Mesenchymal stem cell (in vitro differentiated cells and primary cell): ENCODE measurements around the gene KIF1A.
"Not testable (repeated sequence)": the region's sequence is repeated elsewhere in the genome, so short reads cannot be mapped to it uniquely, and the experiment has no call there.

Experiments
- DNase-seq: peaks from one replicate; pipeline ENCODE4 v3.0.0-alpha.2; 2013
- H2AFZ ChIP-seq: one replicate; pipeline ENCODE4 v1.6.1; 2013; ENCODE audit warnings: low read depth, mild to moderate bottlenecking, control low read depth, inconsistent platforms, low read length, moderate library complexity
- H2AK5ac ChIP-seq: 2 replicates; pipeline ENCODE4 v1.6.1; 2013; ENCODE audit warnings: low read length, moderate library complexity, mild to moderate bottlenecking, inconsistent platforms; ENCODE audit not compliant: severe bottlenecking
- H2BK120ac ChIP-seq: one replicate; pipeline ENCODE4 v1.6.1; 2013; ENCODE audit warnings: low read depth, mild to moderate bottlenecking, inconsistent platforms, low read length, moderate library complexity
- H2BK12ac ChIP-seq, 2 experiments: one replicate each; pipeline ENCODE4 v1.6.1; 2013; ENCODE audit warnings: inconsistent platforms in 2 of 2, low read length in 2 of 2, mild to moderate bottlenecking in 2 of 2, moderate library complexity in 2 of 2, control low read depth in 1 of 2
- H2BK15ac ChIP-seq: one replicate; pipeline ENCODE4 v1.6.1; 2013; ENCODE audit warnings: mild to moderate bottlenecking, low read depth, inconsistent platforms; ENCODE audit not compliant: poor library complexity, severe bottlenecking
- H2BK5ac ChIP-seq: 2 replicates; pipeline ENCODE4 v1.6.1; 2013; ENCODE audit warnings: low read depth, mild to moderate bottlenecking, low read length, control low read depth, inconsistent platforms; ENCODE audit not compliant: poor library complexity, severe bottlenecking
- H3K14ac ChIP-seq, 2 experiments: one replicate each; pipeline ENCODE4 v1.6.1; 2013; ENCODE audit warnings: inconsistent platforms in 2 of 2, low read length in 2 of 2, control low read depth in 1 of 2, mild to moderate bottlenecking in 1 of 2, moderate library complexity in 1 of 2
- H3K18ac ChIP-seq, 2 experiments: one replicate each; pipeline ENCODE4 v1.6.1; 2013; ENCODE audit warnings: inconsistent platforms in 2 of 2, low read length in 2 of 2, control low read depth in 1 of 2, low read depth in 1 of 2, mild to moderate bottlenecking in 1 of 2
- H3K23ac ChIP-seq, 2 experiments: one replicate each; pipeline ENCODE4 v1.6.1; 2013; ENCODE audit warnings: inconsistent platforms in 2 of 2, low read length in 2 of 2, mild to moderate bottlenecking in 2 of 2, moderate library complexity in 2 of 2, control low read depth in 1 of 2
- H3K27ac ChIP-seq: 2 replicates; pipeline ENCODE4 v1.5.1; 2013; ENCODE audit warnings: mild to moderate bottlenecking, moderate library complexity, low read length, control low read depth, inconsistent platforms; ENCODE audit not compliant: poor library complexity, severe bottlenecking
- H3K27me3 ChIP-seq, 2 experiments: 2 replicates each; pipeline versions ENCODE4 v1.6.1 to v1.7.0; 2013; ENCODE audit warnings: low read length in 2 of 2, mild to moderate bottlenecking in 2 of 2, moderate library complexity in 2 of 2, control low read depth in 1 of 2, inconsistent platforms in 1 of 2; ENCODE audit not compliant: control insufficient read depth in 1 of 2, insufficient read depth in 1 of 2
- H3K36me3 ChIP-seq, 2 experiments: 2 replicates each; pipeline versions ENCODE4 v1.6.1 to v1.7.0; 2013; ENCODE audit warnings: low read length in 2 of 2, control low read depth in 1 of 2, inconsistent platforms in 1 of 2, low read depth in 1 of 2, mild to moderate bottlenecking in 1 of 2; ENCODE audit not compliant: insufficient read depth in 2 of 2, control insufficient read depth in 1 of 2
- H3K4ac ChIP-seq, 2 experiments: one replicate each; pipeline ENCODE4 v1.6.1; 2013; ENCODE audit warnings: inconsistent platforms in 2 of 2, low read length in 2 of 2, mild to moderate bottlenecking in 2 of 2, moderate library complexity in 2 of 2, control low read depth in 1 of 2, low read depth in 1 of 2
- H3K4me1 ChIP-seq: 2 replicates; pipeline ENCODE4 v1.6.1; 2013; ENCODE audit warnings: low read depth, low read length, control low read depth; ENCODE audit not compliant: control insufficient read depth, insufficient read depth
- H3K4me2 ChIP-seq: 2 replicates; pipeline ENCODE4 v1.6.1; 2013; ENCODE audit warnings: low read length, mild to moderate bottlenecking, inconsistent platforms; ENCODE audit not compliant: poor library complexity, severe bottlenecking
- H3K4me3 ChIP-seq, 2 experiments: 2 replicates each; pipeline versions ENCODE4 v1.5.1 to v1.7.0; 2013; ENCODE audit warnings: low read length in 2 of 2, mild to moderate bottlenecking in 2 of 2, control low read depth in 1 of 2, low read depth in 1 of 2; ENCODE audit not compliant: insufficient read depth in 1 of 2
- H3K79me1 ChIP-seq: replicated peaks from 2 replicates; pipeline ENCODE4 v1.6.1; 2013; ENCODE audit warnings: mild to moderate bottlenecking, control low read depth, low read length, inconsistent platforms; ENCODE audit not compliant: poor library complexity, severe bottlenecking
- H3K9ac ChIP-seq: 2 replicates; pipeline ENCODE4 v1.7.0; 2013; ENCODE audit warnings: mild to moderate bottlenecking, low read length, moderate library complexity
- H3K9me3 ChIP-seq: 2 replicates; pipeline ENCODE4 v1.7.0; 2013; ENCODE audit warnings: mild to moderate bottlenecking, low read length; ENCODE audit not compliant: control insufficient read depth
- H4K8ac ChIP-seq: one replicate; pipeline ENCODE4 v1.6.1; 2013; ENCODE audit warnings: inconsistent platforms, mild to moderate bottlenecking, low read length, moderate library complexity
- H4K91ac ChIP-seq: one replicate; pipeline ENCODE4 v1.6.1; 2013; ENCODE audit warnings: mild to moderate bottlenecking, low read length, inconsistent platforms
- WGBS: methylation state at CpG from one replicate; pipeline ENCODE4 v1.1.7; 2013; ENCODE audit warnings: mixed read lengths; 5-methylcytosine and 5-hydroxymethylcytosine counted together

Gene KIF1A

GRCh38 chr2:240685771-240686371 lies 134.1 kb downstream of the KIF1A start:
- Histone ChIP-seq H3K4ac (no peak overlapping the region), H3K27me3 (peaks cover 4 to 37% of the 10 kb centered on the region in 2 experiments), H2BK120ac (no peak overlapping the region), H3K4me3 (no peak overlapping the region), H3K36me3 (no peaks in the 10 kb centered on the region), H3K14ac (no peak overlapping the region), H4K8ac (no peak overlapping the region), H3K79me1 (no peaks in the 10 kb centered on the region), H3K4me2 (no peak overlapping the region), H3K9me3 (no peaks in the 10 kb centered on the region), H2BK5ac (no peak overlapping the region), H2AK5ac (no peak overlapping the region), H3K27ac (no peak overlapping the region), H3K23ac (no peak overlapping the region), H2BK15ac (no peak overlapping the region), H3K9ac (no peak overlapping the region), H2AFZ (no peak overlapping the region), H3K18ac (no peak overlapping the region), H2BK12ac (no peak overlapping the region), H3K4me1 (no peaks in the 10 kb centered on the region), H4K91ac (no peak overlapping the region)
- WGBS: 84% methylated on average over 10 of the region's 10 CpGs
- DNase-seq: no peak

DNA sequence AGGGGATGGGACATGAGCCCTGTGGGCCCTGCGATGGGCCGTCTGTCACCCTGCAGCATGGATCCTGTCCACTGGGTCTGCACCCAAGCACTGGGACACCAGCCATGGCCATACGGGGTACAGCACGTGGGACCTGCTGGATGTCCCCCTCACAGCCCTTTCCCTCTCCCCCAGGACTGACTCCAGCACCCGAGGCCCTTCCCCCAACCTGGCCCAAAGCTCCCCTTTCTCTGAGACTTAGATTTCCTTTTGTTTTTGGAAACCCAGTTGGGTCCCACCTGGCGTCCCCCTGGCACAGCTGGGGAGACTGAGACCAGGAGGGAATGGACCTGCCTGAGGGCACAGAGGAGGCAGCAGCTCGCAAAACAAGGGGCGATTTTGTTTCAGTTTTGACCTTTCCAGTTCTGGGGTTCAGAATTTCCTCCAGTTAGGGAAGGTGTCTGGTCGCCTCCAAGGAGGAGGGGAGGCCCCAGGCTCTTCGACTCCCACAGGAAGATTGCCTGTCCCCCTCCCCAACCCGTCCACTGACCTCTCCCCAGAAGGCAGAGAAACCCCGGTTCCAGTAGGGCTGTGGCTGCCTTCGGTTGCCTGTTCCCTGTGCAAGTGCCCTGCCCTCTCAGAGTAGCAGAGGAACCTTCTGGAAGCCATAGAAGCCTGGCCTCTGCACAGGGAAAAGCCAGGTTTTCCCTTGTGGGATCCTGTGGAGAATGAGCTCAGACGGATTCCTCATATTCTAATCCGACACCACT lies 135.9 kb downstream of the KIF1A start:
- not testable (repeated sequence) for H2AFZ ChIP-seq, H2BK12ac ChIP-seq, H3K9me3 ChIP-seq, H3K27ac ChIP-seq, H4K91ac ChIP-seq, H2AK5ac ChIP-seq, H3K4me3 ChIP-seq, H3K23ac ChIP-seq, H2BK15ac ChIP-seq, H3K79me1 ChIP-seq, H3K18ac ChIP-seq, H3K4ac ChIP-seq, DNase-seq, H2BK5ac ChIP-seq, H3K36me3 ChIP-seq, H3K14ac ChIP-seq, H3K4me1 ChIP-seq, H2BK120ac ChIP-seq, H3K4me2 ChIP-seq, H3K9ac ChIP-seq, H4K8ac ChIP-seq
- peaks cover 4 to 37% of the 10 kb centered on the region in 2 experiments for H3K27me3 ChIP-seq
- WGBS: 82% methylated on average over 11 of the region's 15 CpGs

GRCh38 chr2:240683329-240683979 lies 136.6 kb downstream of the KIF1A start:
- H2BK15ac ChIP-seq, H2BK5ac ChIP-seq, H2BK12ac ChIP-seq, H3K4me1 ChIP-seq, H3K23ac ChIP-seq, H2AK5ac ChIP-seq, H3K36me3 ChIP-seq, H4K91ac ChIP-seq, H2AFZ ChIP-seq, H3K9me3 ChIP-seq, H3K79me1 ChIP-seq, H3K14ac ChIP-seq, H3K4ac ChIP-seq, H3K4me2 ChIP-seq, H3K18ac ChIP-seq, DNase-seq, H4K8ac ChIP-seq, H3K9ac ChIP-seq, H3K4me3 ChIP-seq, H3K27ac ChIP-seq, H2BK120ac ChIP-seq: not testable (repeated sequence)
- H3K27me3 ChIP-seq: peaks cover 4 to 36% of the 10 kb centered on the region in 2 experiments
- WGBS: no CpG with 5 or more reads among the region's 15 CpGs
